Spleen (tissue), 7 donors: Measurements from ENCODE around the gene ZNF778.

Experiments
- POLR2A ChIP-seq, 3 donors: fragments of 450-650 bp; IDR thresholded peaks; one replicate each; pipeline ENCODE4 v1.5.1; 2017; ENCODE audit warnings: antibody characterized with exemption in 3 of 3, mild to moderate bottlenecking in 1 of 3
- TF ChIP-seq, protein P1 (sequence below), 11 experiments: fragments of 200-600 bp in 7 of 11; fragments of 450-650 bp in 4 of 11; sonication (generic) in 4 of 11; IDR thresholded peaks in 8 of 11; conservative IDR thresholded peaks in 3 of 11; 1 replicate in 7 of 11; 2 replicates in 4 of 11; pipeline versions ENCODE4 v1.4.0 to v1.8.0; 2016 to 2021; ENCODE audit warnings: antibody characterized with exemption in 11 of 11, inconsistent platforms in 4 of 11, mild to moderate bottlenecking in 1 of 11
- donor health status: DM: no; HTN: no; CAD: no; lungs with moderate emphysema.
- donor health status: DM: no; HTN: no; CAD: no.
- donor health status: DM: no; HTN: no; CAD: no.

DNA sequence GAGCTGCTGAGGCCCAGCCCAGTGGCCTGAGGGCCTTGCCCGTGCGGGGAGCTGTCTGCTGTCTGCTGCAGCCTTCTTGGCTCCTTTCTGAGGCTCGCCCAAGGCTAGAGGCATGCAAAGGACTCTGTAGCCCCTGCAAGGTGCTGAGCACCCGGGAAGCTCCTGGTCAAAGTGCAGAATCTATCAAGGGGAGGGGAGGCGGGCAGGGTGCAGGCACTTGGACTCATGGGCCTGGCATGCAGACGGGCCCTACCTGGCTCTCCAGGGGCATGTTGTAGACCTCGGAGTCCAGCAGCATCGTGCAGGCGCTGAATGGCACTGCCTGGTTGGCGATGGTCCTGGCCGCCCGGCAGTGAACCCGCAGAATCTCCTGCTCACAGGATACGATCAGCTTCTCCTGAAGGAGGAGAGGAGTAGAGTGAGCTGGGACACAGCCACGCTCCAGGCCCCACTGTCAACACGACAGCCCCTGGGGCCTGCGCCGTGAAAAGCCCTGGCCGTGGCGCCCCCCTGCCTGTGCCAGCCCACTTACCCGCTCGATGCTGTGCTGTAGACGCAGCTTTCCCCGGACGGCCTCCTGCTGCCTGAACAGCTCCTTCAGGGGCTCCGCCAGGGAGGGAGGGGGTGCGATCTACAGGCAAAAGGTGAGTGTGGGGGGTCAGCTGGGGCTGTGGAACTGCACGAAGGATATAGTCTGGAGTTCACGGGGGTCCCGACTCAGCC is 57.2 kb downstream of the ZNF778 start:
- TF ChIP-seq, protein P1, sequence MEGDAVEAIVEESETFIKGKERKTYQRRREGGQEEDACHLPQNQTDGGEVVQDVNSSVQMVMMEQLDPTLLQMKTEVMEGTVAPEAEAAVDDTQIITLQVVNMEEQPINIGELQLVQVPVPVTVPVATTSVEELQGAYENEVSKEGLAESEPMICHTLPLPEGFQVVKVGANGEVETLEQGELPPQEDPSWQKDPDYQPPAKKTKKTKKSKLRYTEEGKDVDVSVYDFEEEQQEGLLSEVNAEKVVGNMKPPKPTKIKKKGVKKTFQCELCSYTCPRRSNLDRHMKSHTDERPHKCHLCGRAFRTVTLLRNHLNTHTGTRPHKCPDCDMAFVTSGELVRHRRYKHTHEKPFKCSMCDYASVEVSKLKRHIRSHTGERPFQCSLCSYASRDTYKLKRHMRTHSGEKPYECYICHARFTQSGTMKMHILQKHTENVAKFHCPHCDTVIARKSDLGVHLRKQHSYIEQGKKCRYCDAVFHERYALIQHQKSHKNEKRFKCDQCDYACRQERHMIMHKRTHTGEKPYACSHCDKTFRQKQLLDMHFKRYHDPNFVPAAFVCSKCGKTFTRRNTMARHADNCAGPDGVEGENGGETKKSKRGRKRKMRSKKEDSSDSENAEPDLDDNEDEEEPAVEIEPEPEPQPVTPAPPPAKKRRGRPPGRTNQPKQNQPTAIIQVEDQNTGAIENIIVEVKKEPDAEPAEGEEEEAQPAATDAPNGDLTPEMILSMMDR (IDR thresholded peaks at IDR 0.05 in 8 of 11, conservative IDR thresholded peaks at IDR 0.05 in 3 of 11), result no peak
- no peak for TF ChIP-seq POLR2A (IDR thresholded peaks at IDR 0.05)
